HL-60 (cell line): Measurements from ENCODE around the gene AGMO.

Experiments used
- DNase-seq, 2 experiments: peaks; one replicate each; pipeline ENCODE4 v3.0.0-alpha.2; 2010 to 2020; ENCODE audit warnings: low read depth in 1 of 2, low spot score in 1 of 2
- H3K27ac ChIP-seq: fragments of 250-450 bp; sonication (Bioruptor Pico); replicated peaks from 2 replicates; pipeline ENCODE4 v1.5.1; 2020; ENCODE audit warnings: mild to moderate bottlenecking, moderate library complexity
- H3K27me3 ChIP-seq: fragments of 250-450 bp; sonication (Bioruptor Pico); 2 replicates; pipeline ENCODE4 v1.5.1; 2021; ENCODE audit warnings: mild to moderate bottlenecking, moderate library complexity; ENCODE audit not compliant: insufficient read depth, poor library complexity, severe bottlenecking
- H3K4me3 ChIP-seq: replicated peaks from 2 replicates; pipeline ENCODE4 v1.5.1; 2011; ENCODE audit warnings: mild to moderate bottlenecking, control low read depth, low read length; ENCODE audit not compliant: insufficient read depth
- GABPA ChIP-seq: IDR thresholded peaks from 2 replicates; pipeline ENCODE4 v1.6.1; 2012; ENCODE audit warnings: low read depth
- POLR2AphosphoS5 ChIP-seq: IDR thresholded peaks from 2 replicates; pipeline ENCODE4 v1.6.1; 2012; ENCODE audit warnings: low read depth
- SPI1 ChIP-seq: IDR thresholded peaks from 2 replicates; pipeline ENCODE4 v1.6.1; 2012; ENCODE audit warnings: low read depth, mild to moderate bottlenecking, borderline replicate concordance
- TF ChIP-seq, protein P1 (sequence below): IDR thresholded peaks from one replicate; pipeline ENCODE4 v1.5.1; 2011; ENCODE audit warnings: low read length, control low read depth, inconsistent platforms; ENCODE audit not compliant: insufficient read depth
- TF ChIP-seq, protein P2 (sequence below): IDR thresholded peaks from 2 replicates; pipeline ENCODE4 v1.6.1; 2012; ENCODE audit warnings: low read depth; ENCODE audit not compliant: insufficient replicate concordance

AGMO gene

DNA sequence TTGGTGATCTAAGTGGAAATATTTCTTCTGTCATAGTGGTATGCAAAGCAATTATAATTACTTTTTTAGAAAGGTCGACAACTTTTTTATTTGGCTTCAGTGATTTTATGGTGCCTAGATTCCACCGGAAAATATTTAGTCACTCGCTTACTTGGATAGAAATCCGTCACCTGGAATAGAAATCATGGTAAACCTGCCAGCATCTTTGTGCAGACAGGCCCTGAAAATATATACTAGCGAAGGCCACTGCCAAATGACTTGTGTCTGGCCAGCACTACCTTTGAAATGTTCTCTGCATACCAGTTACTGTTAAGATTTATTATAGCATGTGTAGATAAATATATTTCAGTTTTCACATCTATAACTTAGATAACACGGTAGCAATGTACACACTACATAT, 226.4 kb downstream of the AGMO start:
- Histone ChIP-seq H3K27me3 (no peaks in the 10 kb centered on the region), H3K4me3 (no peak overlapping the region), H3K27ac (no peak overlapping the region)
- TF ChIP-seq, protein P1, sequence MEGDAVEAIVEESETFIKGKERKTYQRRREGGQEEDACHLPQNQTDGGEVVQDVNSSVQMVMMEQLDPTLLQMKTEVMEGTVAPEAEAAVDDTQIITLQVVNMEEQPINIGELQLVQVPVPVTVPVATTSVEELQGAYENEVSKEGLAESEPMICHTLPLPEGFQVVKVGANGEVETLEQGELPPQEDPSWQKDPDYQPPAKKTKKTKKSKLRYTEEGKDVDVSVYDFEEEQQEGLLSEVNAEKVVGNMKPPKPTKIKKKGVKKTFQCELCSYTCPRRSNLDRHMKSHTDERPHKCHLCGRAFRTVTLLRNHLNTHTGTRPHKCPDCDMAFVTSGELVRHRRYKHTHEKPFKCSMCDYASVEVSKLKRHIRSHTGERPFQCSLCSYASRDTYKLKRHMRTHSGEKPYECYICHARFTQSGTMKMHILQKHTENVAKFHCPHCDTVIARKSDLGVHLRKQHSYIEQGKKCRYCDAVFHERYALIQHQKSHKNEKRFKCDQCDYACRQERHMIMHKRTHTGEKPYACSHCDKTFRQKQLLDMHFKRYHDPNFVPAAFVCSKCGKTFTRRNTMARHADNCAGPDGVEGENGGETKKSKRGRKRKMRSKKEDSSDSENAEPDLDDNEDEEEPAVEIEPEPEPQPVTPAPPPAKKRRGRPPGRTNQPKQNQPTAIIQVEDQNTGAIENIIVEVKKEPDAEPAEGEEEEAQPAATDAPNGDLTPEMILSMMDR, result no peak
- TF ChIP-seq SPI1, result no peak
- no peak for TF ChIP-seq GABPA
- TF ChIP-seq, protein P2, sequence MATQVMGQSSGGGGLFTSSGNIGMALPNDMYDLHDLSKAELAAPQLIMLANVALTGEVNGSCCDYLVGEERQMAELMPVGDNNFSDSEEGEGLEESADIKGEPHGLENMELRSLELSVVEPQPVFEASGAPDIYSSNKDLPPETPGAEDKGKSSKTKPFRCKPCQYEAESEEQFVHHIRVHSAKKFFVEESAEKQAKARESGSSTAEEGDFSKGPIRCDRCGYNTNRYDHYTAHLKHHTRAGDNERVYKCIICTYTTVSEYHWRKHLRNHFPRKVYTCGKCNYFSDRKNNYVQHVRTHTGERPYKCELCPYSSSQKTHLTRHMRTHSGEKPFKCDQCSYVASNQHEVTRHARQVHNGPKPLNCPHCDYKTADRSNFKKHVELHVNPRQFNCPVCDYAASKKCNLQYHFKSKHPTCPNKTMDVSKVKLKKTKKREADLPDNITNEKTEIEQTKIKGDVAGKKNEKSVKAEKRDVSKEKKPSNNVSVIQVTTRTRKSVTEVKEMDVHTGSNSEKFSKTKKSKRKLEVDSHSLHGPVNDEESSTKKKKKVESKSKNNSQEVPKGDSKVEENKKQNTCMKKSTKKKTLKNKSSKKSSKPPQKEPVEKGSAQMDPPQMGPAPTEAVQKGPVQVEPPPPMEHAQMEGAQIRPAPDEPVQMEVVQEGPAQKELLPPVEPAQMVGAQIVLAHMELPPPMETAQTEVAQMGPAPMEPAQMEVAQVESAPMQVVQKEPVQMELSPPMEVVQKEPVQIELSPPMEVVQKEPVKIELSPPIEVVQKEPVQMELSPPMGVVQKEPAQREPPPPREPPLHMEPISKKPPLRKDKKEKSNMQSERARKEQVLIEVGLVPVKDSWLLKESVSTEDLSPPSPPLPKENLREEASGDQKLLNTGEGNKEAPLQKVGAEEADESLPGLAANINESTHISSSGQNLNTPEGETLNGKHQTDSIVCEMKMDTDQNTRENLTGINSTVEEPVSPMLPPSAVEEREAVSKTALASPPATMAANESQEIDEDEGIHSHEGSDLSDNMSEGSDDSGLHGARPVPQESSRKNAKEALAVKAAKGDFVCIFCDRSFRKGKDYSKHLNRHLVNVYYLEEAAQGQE, result no peak
- no peak for TF ChIP-seq POLR2AphosphoS5
- no peak for DNase-seq

DNA sequence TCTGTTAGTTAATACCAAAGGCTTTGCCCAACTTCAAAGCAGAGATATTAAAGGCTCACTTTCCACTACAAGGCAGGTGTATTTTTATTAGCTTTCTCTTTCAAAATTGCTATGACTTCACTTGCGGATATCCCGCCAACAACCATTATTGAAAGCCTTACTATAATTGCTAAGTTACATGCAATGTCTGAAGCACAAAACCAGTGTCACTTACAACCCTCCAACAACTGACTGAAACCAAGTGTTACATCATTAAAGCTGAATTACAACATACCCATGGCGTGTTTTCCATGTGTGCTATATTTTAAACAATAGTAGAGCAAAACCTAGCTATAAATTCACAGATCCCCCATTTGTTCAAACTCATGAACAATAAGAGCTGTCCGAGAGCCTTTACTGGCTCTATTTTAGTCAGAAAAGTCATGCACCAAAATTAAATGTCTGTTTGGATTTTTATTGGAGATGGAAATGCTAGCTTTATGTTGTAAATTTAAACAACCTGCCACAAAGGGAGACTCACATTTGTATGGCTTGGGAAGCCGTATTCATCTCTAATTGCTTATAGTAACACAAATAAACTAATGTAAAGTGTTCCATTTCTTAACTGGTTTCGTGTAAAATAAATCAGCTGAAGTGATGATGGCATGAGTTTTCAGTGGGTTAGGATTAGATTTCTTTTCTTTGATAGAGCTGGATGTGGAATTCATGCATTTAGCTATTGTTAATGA, 227.1 kb downstream of the AGMO start:
- H3K4me3 ChIP-seq, result no peak overlapping the region
- TF ChIP-seq, protein P1, result no peak
- TF ChIP-seq POLR2AphosphoS5, result no peak
- TF ChIP-seq, protein P2, result no peak
- no peak for TF ChIP-seq SPI1
- no peak for TF ChIP-seq GABPA
- DNase-seq, result no peak

DNA sequence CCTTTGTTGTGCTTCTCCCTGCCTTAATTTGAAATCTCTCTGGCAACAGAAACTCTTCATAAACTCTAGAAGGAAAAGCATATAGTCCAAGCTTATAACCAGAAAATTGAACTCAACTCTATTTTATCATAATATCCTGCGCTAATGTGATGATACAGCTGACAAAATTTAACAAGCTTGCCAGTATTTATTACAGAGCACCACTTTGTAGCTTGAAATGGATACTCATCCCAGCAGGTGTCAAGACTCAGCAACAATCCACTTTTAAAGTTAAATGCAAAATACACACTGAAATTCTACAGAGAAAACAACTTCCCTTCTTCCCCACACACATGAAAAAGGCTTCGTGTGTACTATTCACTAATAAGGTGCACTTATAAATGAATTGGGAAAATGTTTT, 228.9 kb downstream of the AGMO start:
- H3K27ac ChIP-seq, result no peak overlapping the region
- DNase-seq, result no peak
- H3K4me3 ChIP-seq, result no peak overlapping the region
- TF ChIP-seq, protein P2, result no peak
- TF ChIP-seq SPI1, result no peak
- no peak for TF ChIP-seq GABPA
- no peak for TF ChIP-seq POLR2AphosphoS5
- H3K27me3 ChIP-seq, result no peaks in the 10 kb centered on the region

More for the DNA sequence above, 227.1 kb downstream of the AGMO start:
- no peaks in the 10 kb centered on the region for H3K27me3 ChIP-seq
- no peak overlapping the region for H3K27ac ChIP-seq
